Neural cell (in vitro differentiated cells): Measurements from ENCODE around the gene PROK2. TPM values are rescaled to one million over a fixed set of nuclear protein-coding genes. Genes with fewer than 3 reads are reported as not detected.

ENCODE experiments used
- H2AFZ ChIP-seq: fragments of 200-600, 300-800 bp; sonication (generic), shearing (Covaris generic); 2 replicates; pipeline ENCODE4 v1.6.0; 2014; ENCODE audit warnings: low read depth, mild to moderate bottlenecking, antibody characterized with exemption, low read length, moderate library complexity
- H3F3A ChIP-seq: fragments of 200-600 bp; shearing (Covaris generic); 2 replicates; pipeline ENCODE4 v1.6.1; 2016; ENCODE audit warnings: mild to moderate bottlenecking, moderate library complexity, mixed read lengths, antibody characterized with exemption, low read length; ENCODE audit not compliant: insufficient read depth, poor library complexity, severe bottlenecking
- H3K27ac ChIP-seq: fragments of 200-600, 300-800 bp; sonication (generic), shearing (Covaris generic); 2 replicates; pipeline ENCODE4 v1.5.1; 2014; ENCODE audit warnings: mild to moderate bottlenecking, low read length, moderate library complexity
- H3K27me3 ChIP-seq: fragments of 300-800, 200-600 bp; sonication (generic), shearing (Covaris generic); 2 replicates; pipeline ENCODE4 v1.6.0; 2014; ENCODE audit warnings: mild to moderate bottlenecking, low read depth, low read length, moderate library complexity; ENCODE audit not compliant: insufficient read depth
- H3K36me3 ChIP-seq: fragments of 300-800, 200-600 bp; sonication (generic), shearing (Covaris generic); 2 replicates; pipeline ENCODE4 v1.5.1; 2014; ENCODE audit warnings: mild to moderate bottlenecking, antibody characterized with exemption, low read length, moderate library complexity; ENCODE audit not compliant: insufficient read depth
- H3K4me2 ChIP-seq: fragments of 300-800, 200-600 bp; sonication (generic), shearing (Covaris generic); 2 replicates; pipeline ENCODE4 v1.6.0; 2014; ENCODE audit warnings: mild to moderate bottlenecking, low read length
- H3K4me3 ChIP-seq: fragments of 300-800, 200-600 bp; sonication (generic), shearing (Covaris generic); 2 replicates; pipeline ENCODE4 v1.5.1; 2014; ENCODE audit warnings: mild to moderate bottlenecking, low read length, moderate library complexity
- H3K79me2 ChIP-seq: fragments of 200-600 bp; shearing (Covaris generic); replicated peaks from 2 replicates; pipeline ENCODE4 v1.6.0; 2014; ENCODE audit warnings: mild to moderate bottlenecking, low read length, moderate library complexity; ENCODE audit not compliant: insufficient read depth
- H3K9ac ChIP-seq: fragments of 300-800, 200-600 bp; sonication (generic), shearing (Covaris generic); 2 replicates; pipeline ENCODE4 v1.6.1; 2016; ENCODE audit warnings: mild to moderate bottlenecking, low read length, mixed read lengths
- H3K9me2 ChIP-seq: fragments of 200-600 bp; shearing (Covaris generic); 2 replicates; pipeline ENCODE4 v1.6.1; 2016; ENCODE audit warnings: mild to moderate bottlenecking, low read length, mixed read lengths; ENCODE audit not compliant: insufficient read depth
- H3K9me3 ChIP-seq: fragments of 200-600, 300-800 bp; sonication (generic), shearing (Covaris generic); 2 replicates; pipeline ENCODE4 v1.6.1; 2016; ENCODE audit warnings: mild to moderate bottlenecking, mixed run types, low read length, moderate library complexity, mixed read lengths
- H4K20me1 ChIP-seq: fragments of 200-600 bp; shearing (Covaris generic); 2 replicates; pipeline ENCODE4 v1.6.1; 2016; ENCODE audit warnings: mild to moderate bottlenecking, mixed run types; ENCODE audit not compliant: insufficient read depth
- EP300 ChIP-seq: fragments of 450-650 bp; conservative IDR thresholded peaks from 2 replicates; pipeline ENCODE4 v1.6.1; 2014; ENCODE audit warnings: antibody characterized with exemption, mild to moderate bottlenecking, moderate library complexity; ENCODE audit not compliant: poor library complexity, severe bottlenecking
- EZH2 ChIP-seq: fragments of 200-600, 300-800 bp; shearing (Covaris generic), sonication (generic); IDR thresholded peaks from 2 replicates; pipeline ENCODE4 v1.6.1; 2014; ENCODE audit warnings: antibody characterized with exemption, low read length, borderline replicate concordance, mild to moderate bottlenecking; ENCODE audit not compliant: insufficient read depth, poor library complexity, severe bottlenecking
- MXI1 ChIP-seq: fragments of 450-650 bp; conservative IDR thresholded peaks from 2 replicates; pipeline ENCODE4 v1.6.1; 2014; ENCODE audit warnings: antibody characterized with exemption, mild to moderate bottlenecking; ENCODE audit not compliant: poor library complexity, severe bottlenecking
- POLR2AphosphoS5 ChIP-seq: IDR thresholded peaks from 2 replicates; pipeline ENCODE4 v1.6.1; 2012
- RAD21 ChIP-seq: fragments of 450-650 bp; conservative IDR thresholded peaks from 2 replicates; pipeline ENCODE4 v1.6.1; 2014; ENCODE audit warnings: antibody characterized with exemption, mild to moderate bottlenecking, moderate library complexity
- REST ChIP-seq: IDR thresholded peaks from 2 replicates; pipeline ENCODE4 v1.6.1; 2012; ENCODE audit warnings: borderline replicate concordance
- SMC3 ChIP-seq: fragments of 450-650 bp; conservative IDR thresholded peaks from 2 replicates; pipeline ENCODE4 v1.6.1; 2014; ENCODE audit warnings: antibody characterized with exemption, mild to moderate bottlenecking, moderate library complexity; ENCODE audit not compliant: poor library complexity
- TAF1 ChIP-seq: IDR thresholded peaks from 2 replicates; pipeline ENCODE4 v1.6.1; 2012; ENCODE audit warnings: low read depth
- polyA plus RNA-seq: library from polyadenylated mRNA; depleted of rRNA; stranded (reverse); fragments of >200 nt; gene quantifications from 2 replicates; pipeline ENCODE4 v1.2.3, GENCODE V29; 2014
- TF ChIP-seq, protein P1 (sequence below): fragments of 450-650 bp; IDR thresholded peaks from 2 replicates; pipeline ENCODE4 v1.5.1; 2014; ENCODE audit warnings: antibody characterized with exemption, mild to moderate bottlenecking, moderate library complexity; ENCODE audit not compliant: poor library complexity, severe bottlenecking

PROK2 gene
- polyA plus RNA-seq, 1 donor from 2014 or later, result 0.30 TPM

DNA sequence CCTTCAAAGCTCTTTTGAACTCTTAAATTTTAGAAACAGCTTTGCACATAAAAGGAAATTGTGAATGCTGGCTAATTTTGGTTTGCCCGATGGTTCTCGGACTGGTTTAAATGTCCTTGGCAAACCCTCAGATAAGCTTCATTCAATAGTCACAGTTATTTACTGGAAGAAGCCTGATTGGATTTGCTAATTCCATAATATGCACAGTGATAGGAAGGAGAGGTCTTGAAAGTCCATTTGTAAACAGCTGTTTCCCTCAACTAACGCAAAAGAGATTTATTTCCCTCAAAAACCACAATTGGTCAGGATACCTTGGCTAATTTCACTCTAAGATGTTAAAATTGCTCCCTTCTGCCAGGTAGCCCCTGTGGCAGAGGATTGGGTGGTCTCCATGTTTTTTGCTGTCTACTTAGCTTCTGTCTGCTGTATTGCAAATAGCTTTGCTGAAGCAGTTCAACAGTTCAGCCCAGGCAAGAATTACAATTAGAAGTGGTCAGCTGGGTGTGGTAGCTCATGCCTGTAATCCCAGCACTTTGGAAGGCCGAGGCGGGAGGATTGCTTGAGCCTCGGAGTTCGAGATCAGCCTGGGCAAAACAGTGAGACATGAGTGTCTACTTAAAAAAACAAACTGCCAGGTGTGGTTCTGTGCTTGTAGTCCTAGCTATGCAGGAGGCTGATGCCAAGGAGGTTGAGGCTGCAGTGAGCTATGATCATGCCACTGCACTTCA lies 30.6 kb upstream of the PROK2 start:
- Histone ChIP-seq H3K9me3 (no peaks in the 10 kb centered on the region), H3K9me2 (no peaks in the 10 kb centered on the region), H4K20me1 (no peaks in the 10 kb centered on the region), H3K36me3 (no peaks in the 10 kb centered on the region), H3K4me2 (no peak overlapping the region), H3F3A (no peaks in the 10 kb centered on the region), H3K9ac (no peak overlapping the region), H3K4me3 (no peak overlapping the region), H3K79me2 (no peaks in the 10 kb centered on the region), H3K27me3 (no peaks in the 10 kb centered on the region), H2AFZ (no peak overlapping the region), H3K27ac (no peak overlapping the region)
- no peak for TF ChIP-seq MXI1
- TF ChIP-seq EZH2, result no peak
- TF ChIP-seq REST, result no peak
- TF ChIP-seq EP300, result no peak
- TF ChIP-seq, protein P1, sequence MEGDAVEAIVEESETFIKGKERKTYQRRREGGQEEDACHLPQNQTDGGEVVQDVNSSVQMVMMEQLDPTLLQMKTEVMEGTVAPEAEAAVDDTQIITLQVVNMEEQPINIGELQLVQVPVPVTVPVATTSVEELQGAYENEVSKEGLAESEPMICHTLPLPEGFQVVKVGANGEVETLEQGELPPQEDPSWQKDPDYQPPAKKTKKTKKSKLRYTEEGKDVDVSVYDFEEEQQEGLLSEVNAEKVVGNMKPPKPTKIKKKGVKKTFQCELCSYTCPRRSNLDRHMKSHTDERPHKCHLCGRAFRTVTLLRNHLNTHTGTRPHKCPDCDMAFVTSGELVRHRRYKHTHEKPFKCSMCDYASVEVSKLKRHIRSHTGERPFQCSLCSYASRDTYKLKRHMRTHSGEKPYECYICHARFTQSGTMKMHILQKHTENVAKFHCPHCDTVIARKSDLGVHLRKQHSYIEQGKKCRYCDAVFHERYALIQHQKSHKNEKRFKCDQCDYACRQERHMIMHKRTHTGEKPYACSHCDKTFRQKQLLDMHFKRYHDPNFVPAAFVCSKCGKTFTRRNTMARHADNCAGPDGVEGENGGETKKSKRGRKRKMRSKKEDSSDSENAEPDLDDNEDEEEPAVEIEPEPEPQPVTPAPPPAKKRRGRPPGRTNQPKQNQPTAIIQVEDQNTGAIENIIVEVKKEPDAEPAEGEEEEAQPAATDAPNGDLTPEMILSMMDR, result no peak
- no peak for TF ChIP-seq RAD21
- no peak for TF ChIP-seq POLR2AphosphoS5
- no peak for TF ChIP-seq TAF1
- no peak for TF ChIP-seq SMC3

GRCh38 chr3:71813704-71814103 lies 28.8 kb upstream of the PROK2 start:
- Histone ChIP-seq H3K79me2 (no peaks in the 10 kb centered on the region), H3K9ac (no peak overlapping the region), H3K27me3 (no peaks in the 10 kb centered on the region), H3K4me3 (no peak overlapping the region), H4K20me1 (no peaks in the 10 kb centered on the region), H3F3A (no peaks in the 10 kb centered on the region), H3K4me2 (no peak overlapping the region), H2AFZ (no peak overlapping the region), H3K27ac (no peak overlapping the region), H3K9me2 (no peaks in the 10 kb centered on the region), H3K9me3 (no peaks in the 10 kb centered on the region), H3K36me3 (no peaks in the 10 kb centered on the region)
- TF ChIP-seq POLR2AphosphoS5 (no peak), REST (no peak), MXI1 (no peak), TAF1 (no peak), RAD21 (no peak), SMC3 (no peak), EP300 (no peak), EZH2 (no peak)
- TF ChIP-seq, protein P1, result no peak
